Panc1 (cell line): ENCODE results near the gene SORCS1. TPM values are rescaled to one million over a fixed set of nuclear protein-coding genes. Genes with fewer than 3 reads are reported as not detected.

Experiments
- ATAC-seq: fragments of 200-7000 bp; cut with Tn5 transposase; 2 replicates; pipeline ENCODE4 v1.9.1; 2020; ENCODE audit warnings: mild to moderate bottlenecking, moderate library complexity
- BruUV-seq: library from RNA; stranded (reverse); fragments of 400-500 nt; replicated peaks from 2 replicates; lab custom pipeline; 2021; lab: Mats Ljungman, UMichigan
- CTCF ChIA-PET: fragments of 300-600 bp; sonication (Branson Sonifier 250); formaldehyde crosslinking; loops from one replicate; lab custom pipeline; 2022; ENCODE audit warnings: antibody characterized with exemption; lab: Charles Lee
- POLR2A ChIA-PET: fragments of 300-600 bp; sonication (Branson Sonifier 250); formaldehyde crosslinking; loops from one replicate; lab custom pipeline; 2022; ENCODE audit warnings: antibody characterized with exemption; lab: Charles Lee
- DNase-seq: peaks from one replicate; pipeline ENCODE4 v3.0.0-alpha.2; 2010; ENCODE audit warnings: low read depth, low spot score
- H3K27ac ChIP-seq: 2 replicates; pipeline ENCODE4 v1.5.1; 2011; ENCODE audit warnings: mild to moderate bottlenecking, low read length, inconsistent platforms
- H3K27me3 ChIP-seq: fragments of 200-500 bp; sonication (Bioruptor generic); 2 replicates; pipeline ENCODE4 v1.6.0; 2014; ENCODE audit warnings: low read length, inconsistent platforms; ENCODE audit not compliant: control insufficient read depth, insufficient read depth
- H3K36me3 ChIP-seq: fragments of 200-500 bp; sonication (Bioruptor generic); 2 replicates; pipeline ENCODE4 v1.5.1; 2014; ENCODE audit warnings: inconsistent platforms, mild to moderate bottlenecking, low read length, moderate library complexity; ENCODE audit not compliant: control insufficient read depth, insufficient read depth
- H3K4me1 ChIP-seq: 2 replicates; pipeline ENCODE4 v1.5.1; 2011; ENCODE audit warnings: inconsistent platforms, mild to moderate bottlenecking, low read length, moderate library complexity; ENCODE audit not compliant: control insufficient read depth, insufficient read depth
- H3K4me3 ChIP-seq, 2 experiments: 2 replicates each; pipeline ENCODE4 v1.5.1; 2011 to 2012; ENCODE audit warnings: low read depth in 2 of 2, low read length in 2 of 2, mild to moderate bottlenecking in 2 of 2, inconsistent platforms in 1 of 2, moderate library complexity in 1 of 2
- H3K9me3 ChIP-seq: fragments of 200-500 bp; sonication (Bioruptor generic); 2 replicates; pipeline ENCODE4 v1.5.1; 2014; ENCODE audit warnings: low read depth, mild to moderate bottlenecking, inconsistent platforms, low read length, moderate library complexity; ENCODE audit not compliant: control insufficient read depth, insufficient read depth
- POLR2AphosphoS5 ChIP-seq: IDR thresholded peaks from 2 replicates; pipeline ENCODE4 v1.6.1; 2012; ENCODE audit warnings: mild to moderate bottlenecking, low read depth, low read length, moderate library complexity
- SIN3A ChIP-seq: IDR thresholded peaks from 2 replicates; pipeline ENCODE4 v1.6.1; 2012; ENCODE audit warnings: low read depth, mild to moderate bottlenecking, low read length, moderate library complexity, borderline replicate concordance; ENCODE audit not compliant: insufficient read depth
- TCF7L2 ChIP-seq: IDR thresholded peaks from 2 replicates; pipeline ENCODE4 v1.6.1; 2011; ENCODE audit warnings: mild to moderate bottlenecking, low read depth, low read length, inconsistent platforms
- in situ Hi-C: cut with HindIII; loops from 2 replicates; pipeline ENCODE4 v1.10.0; 2016; ENCODE audit warnings: low sequenced_read_pairs, low pct_unique_long_range_greater_than_20kb
- intact Hi-C: fragments of 100-400 bp; cut with micrococcal nuclease; formaldehyde crosslinking; loops from one replicate; pipeline ENCODE4 v1.10.0; 2022; ENCODE audit not compliant: unreplicated experiment
- total RNA-seq: library from RNA; stranded (reverse); gene quantifications from one replicate; pipeline ENCODE4 v1.2.1, GENCODE V29; 2021; ENCODE audit not compliant: unreplicated experiment
- TF ChIP-seq, protein P1 (sequence below), 2 experiments: IDR thresholded peaks; 2 replicates each; pipeline ENCODE4 v1.6.1; 2011 to 2012; ENCODE audit warnings: low read depth in 2 of 2, control low read depth in 1 of 2, low read length in 1 of 2, mild to moderate bottlenecking in 1 of 2, moderate library complexity in 1 of 2; ENCODE audit not compliant: insufficient read depth in 1 of 2
- TF ChIP-seq, protein P2 (sequence below): fragments of 450-650 bp; IDR thresholded peaks from 2 replicates; pipeline ENCODE4 v1.5.1; 2017; ENCODE audit warnings: mild to moderate bottlenecking

Gene SORCS1
- total RNA-seq, 1 experiment from 2014 or later = not detected

DNA sequence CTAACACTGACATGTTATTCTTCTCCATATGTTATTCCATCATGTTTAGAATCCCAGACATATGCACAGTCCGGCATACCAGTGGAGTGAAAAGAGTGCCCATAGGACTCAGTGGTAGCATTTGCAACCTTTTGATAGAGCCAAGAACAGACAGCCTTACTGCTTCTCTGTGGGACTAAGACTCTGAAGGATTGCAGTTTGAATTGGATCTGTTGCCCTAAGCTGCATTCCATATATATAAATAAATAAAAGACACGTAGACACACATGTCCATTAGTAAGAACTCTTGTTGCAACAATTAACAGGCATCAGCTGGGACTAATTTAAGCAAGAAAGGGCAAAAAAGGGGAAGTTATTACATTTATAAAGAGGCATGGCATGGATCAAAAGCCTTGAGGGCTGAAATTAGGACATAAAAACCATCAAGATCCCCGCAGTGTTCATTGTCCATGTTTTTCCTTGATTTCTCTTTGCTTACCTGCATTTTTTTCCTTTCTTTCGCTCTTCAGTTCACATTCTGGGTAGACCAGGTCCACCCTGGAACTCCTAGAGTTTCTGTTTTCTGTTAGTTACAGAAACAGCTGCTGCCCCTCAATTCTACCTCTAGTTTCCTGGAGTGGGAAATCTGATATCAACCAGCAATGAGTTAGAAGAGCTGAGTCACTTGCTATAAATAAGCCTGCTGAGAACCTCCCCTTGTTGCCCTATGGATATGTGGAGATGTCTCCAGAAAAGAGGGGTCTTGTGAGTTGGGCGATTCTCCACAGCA, 132.4 kb downstream of the SORCS1 start:
- no peaks in the 10 kb centered on the region; the same call in 1 of the 2 replicates for H3K27me3 ChIP-seq
- intact Hi-C loops = no loop called here
- no peak for ATAC-seq
- H3K36me3 ChIP-seq = no peaks in the 10 kb centered on the region
- no peaks in the 10 kb centered on the region for H3K9me3 ChIP-seq
- no peak for DNase-seq
- no TSS peak for BruUV-seq
- in situ Hi-C loops = no loop called here
- POLR2A ChIA-PET = interaction anchor here (0.6 kb wide), 1 partner anchor 265 kb away, joined by 3 read pairs; no protein-coding TSS in a partner anchor
- H3K27ac ChIP-seq = no peak overlapping the region
- H3K4me3 ChIP-seq = no peak overlapping the region
- TF ChIP-seq POLR2AphosphoS5 = no peak
- TF ChIP-seq TCF7L2 = no peak
- TF ChIP-seq, protein P1, sequence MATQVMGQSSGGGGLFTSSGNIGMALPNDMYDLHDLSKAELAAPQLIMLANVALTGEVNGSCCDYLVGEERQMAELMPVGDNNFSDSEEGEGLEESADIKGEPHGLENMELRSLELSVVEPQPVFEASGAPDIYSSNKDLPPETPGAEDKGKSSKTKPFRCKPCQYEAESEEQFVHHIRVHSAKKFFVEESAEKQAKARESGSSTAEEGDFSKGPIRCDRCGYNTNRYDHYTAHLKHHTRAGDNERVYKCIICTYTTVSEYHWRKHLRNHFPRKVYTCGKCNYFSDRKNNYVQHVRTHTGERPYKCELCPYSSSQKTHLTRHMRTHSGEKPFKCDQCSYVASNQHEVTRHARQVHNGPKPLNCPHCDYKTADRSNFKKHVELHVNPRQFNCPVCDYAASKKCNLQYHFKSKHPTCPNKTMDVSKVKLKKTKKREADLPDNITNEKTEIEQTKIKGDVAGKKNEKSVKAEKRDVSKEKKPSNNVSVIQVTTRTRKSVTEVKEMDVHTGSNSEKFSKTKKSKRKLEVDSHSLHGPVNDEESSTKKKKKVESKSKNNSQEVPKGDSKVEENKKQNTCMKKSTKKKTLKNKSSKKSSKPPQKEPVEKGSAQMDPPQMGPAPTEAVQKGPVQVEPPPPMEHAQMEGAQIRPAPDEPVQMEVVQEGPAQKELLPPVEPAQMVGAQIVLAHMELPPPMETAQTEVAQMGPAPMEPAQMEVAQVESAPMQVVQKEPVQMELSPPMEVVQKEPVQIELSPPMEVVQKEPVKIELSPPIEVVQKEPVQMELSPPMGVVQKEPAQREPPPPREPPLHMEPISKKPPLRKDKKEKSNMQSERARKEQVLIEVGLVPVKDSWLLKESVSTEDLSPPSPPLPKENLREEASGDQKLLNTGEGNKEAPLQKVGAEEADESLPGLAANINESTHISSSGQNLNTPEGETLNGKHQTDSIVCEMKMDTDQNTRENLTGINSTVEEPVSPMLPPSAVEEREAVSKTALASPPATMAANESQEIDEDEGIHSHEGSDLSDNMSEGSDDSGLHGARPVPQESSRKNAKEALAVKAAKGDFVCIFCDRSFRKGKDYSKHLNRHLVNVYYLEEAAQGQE (IDR thresholded peaks at IDR 0.05; ENCODE audit: insufficient read depth in 1 of 2, low read depth in 2 of 2, low read length in 1 of 2) = no peak
- no peak for TF ChIP-seq SIN3A
- TF ChIP-seq, protein P2, sequence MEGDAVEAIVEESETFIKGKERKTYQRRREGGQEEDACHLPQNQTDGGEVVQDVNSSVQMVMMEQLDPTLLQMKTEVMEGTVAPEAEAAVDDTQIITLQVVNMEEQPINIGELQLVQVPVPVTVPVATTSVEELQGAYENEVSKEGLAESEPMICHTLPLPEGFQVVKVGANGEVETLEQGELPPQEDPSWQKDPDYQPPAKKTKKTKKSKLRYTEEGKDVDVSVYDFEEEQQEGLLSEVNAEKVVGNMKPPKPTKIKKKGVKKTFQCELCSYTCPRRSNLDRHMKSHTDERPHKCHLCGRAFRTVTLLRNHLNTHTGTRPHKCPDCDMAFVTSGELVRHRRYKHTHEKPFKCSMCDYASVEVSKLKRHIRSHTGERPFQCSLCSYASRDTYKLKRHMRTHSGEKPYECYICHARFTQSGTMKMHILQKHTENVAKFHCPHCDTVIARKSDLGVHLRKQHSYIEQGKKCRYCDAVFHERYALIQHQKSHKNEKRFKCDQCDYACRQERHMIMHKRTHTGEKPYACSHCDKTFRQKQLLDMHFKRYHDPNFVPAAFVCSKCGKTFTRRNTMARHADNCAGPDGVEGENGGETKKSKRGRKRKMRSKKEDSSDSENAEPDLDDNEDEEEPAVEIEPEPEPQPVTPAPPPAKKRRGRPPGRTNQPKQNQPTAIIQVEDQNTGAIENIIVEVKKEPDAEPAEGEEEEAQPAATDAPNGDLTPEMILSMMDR = no peak
- no peaks in the 10 kb centered on the region for H3K4me1 ChIP-seq
- CTCF ChIA-PET = no interaction called here

DNA sequence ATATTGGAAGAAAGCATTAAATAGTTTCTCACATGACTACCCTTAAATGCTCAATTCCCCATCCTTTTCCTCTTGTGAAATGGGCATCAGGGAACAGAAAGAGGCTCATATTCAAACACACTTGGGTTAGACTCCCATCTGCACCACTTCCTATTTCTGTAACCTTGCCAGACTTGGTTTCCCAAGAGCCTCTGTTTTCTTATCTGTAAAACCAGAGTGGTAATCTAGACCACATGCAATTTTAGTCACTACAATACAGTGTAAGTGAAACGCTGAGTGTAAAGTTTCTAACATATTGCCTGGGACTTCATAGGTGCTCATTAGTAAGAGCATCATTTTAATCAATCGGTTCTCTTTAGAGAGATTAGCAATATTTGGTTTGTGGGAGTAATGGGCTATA, 136.3 kb downstream of the SORCS1 start:
- H3K27me3 ChIP-seq = no peaks in the 10 kb centered on the region; the same call in 1 of the 2 replicates
- H3K9me3 ChIP-seq = no peaks in the 10 kb centered on the region
- BruUV-seq = no TSS peak
- in situ Hi-C loops (no loop called here), intact Hi-C loops (no loop called here)
- no peaks in the 10 kb centered on the region for H3K36me3 ChIP-seq
- H3K4me1 ChIP-seq = no peaks in the 10 kb centered on the region
- ChIA-PET POLR2A (no interaction called here), CTCF (no interaction called here)
- ATAC-seq (no peak), DNase-seq (no peak)
- TF ChIP-seq SIN3A = no peak
- TF ChIP-seq, protein P1 (IDR thresholded peaks at IDR 0.05; ENCODE audit: insufficient read depth in 1 of 2, low read depth in 2 of 2, low read length in 1 of 2) = no peak
- no peak for TF ChIP-seq POLR2AphosphoS5
- TF ChIP-seq, protein P2 = no peak
- no peak for TF ChIP-seq TCF7L2
- H3K4me3 ChIP-seq = no peak overlapping the region
- H3K27ac ChIP-seq = no peak overlapping the region
